Activated CD4-positive, CD25-positive, alpha-beta regulatory T cell treated with anti-CD3 and anti-CD28 coated beads, Interleukin-2, amount 50 U/mL, for 72 hours (primary cell): ENCODE results near the gene LGALS3.
A peak's percentile ranks its signal among the peaks of the same experiment; 100 is the strongest.

Source experiments
- DNase-seq: peaks from one replicate; pipeline ENCODE4 v3.0.0; 2021

Gene LGALS3

GRCh38 chr14:55191203-55192053 lies 62.4 kb downstream of the LGALS3 start, which contains the start of gene DLGAP5:
DLGAP5 (minus strand) TSS chr14:55191585; CDS start chr14:55189179, 2,406 bp downstream.
- peak; percentile 84 for DNase-seq

DNA sequence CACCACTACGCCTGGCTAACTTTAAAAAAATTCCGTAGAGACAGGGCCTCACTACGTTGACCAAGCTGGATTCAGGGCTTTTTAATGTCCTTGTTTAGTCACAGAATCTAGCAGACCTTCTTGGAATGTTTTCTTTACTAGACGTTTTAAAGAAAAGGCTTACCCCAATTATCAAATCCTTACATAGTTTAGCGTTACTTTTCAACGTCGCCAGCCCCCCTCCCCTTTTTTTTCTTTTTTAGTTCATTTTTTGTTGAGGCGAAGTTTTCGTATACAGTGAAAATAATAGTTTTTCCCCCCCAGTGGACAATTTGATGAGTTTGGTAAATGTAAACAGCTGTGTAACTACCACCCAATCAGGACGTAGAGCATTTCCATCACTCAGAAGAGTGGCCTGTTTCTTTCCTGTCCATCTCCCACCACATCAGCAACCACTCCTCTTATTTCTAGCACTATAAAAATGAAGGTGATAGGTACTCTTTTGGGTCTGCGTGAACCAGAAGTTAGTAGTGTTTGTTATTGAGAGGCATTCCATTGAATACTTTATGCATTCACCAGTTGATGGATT lies 63.1 kb downstream of the LGALS3 start:
- no peak for DNase-seq

- no peak for DNase-seq
These were observed 65.8 kb downstream of the LGALS3 start for GRCh38 chr14:55194656-55195355.
